Measurements from ENCODE around the gene CEP78.

The CEP78 gene

DNA sequence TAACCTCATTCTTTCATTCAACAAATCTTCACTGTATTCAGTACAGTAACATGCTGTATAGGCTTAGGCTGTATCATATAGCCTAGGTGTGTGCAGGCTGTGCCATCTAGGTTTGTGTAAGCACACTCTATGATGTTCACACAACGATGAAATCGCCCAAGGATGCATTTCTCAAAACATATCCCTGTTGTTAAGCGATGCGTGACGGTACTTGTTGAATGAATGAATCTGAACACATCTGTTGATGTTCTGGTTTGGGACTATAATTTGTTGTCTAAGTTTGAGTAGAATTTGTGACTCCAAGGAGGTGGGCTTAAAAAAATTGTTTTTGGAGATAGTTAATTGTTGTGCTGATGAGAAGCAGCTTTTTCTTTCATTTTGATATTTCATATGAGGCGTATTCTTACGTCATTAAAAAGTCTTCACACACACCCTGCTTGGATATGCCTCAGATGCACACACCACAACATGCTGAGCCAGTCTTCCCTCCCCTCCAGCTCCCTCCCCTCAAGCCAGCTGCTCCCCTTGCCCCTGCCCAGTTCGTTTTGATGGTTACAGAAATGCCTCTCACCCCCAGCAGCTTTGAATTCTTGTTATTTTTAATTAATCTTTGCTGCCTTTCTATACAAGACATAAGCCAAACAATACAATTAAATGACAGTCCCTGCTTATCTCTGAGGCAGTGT lies 55.5 kb downstream of the CEP78 start:
- no peak for DNase-seq

DNA sequence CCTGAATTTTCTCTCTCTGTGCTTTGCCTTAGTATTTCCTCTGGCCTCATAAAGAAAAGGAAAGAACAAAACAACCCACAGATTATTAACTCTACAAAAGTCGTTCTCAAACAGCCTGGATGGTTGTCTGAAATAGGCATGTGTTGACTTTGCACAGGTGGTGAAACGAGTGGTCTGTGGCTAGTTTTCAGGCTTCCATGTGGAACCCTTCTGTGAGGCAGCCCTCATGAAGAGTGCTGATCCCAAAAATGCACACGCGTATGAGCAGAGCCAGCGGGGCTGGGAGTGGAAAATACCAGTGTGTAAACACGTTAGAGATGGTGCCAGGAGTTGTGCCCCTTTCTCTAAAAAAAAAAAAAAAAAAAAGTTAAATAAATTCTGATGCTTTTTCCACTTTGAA lies 56.2 kb downstream of the CEP78 start:
- DNase-seq = no peak

DNA sequence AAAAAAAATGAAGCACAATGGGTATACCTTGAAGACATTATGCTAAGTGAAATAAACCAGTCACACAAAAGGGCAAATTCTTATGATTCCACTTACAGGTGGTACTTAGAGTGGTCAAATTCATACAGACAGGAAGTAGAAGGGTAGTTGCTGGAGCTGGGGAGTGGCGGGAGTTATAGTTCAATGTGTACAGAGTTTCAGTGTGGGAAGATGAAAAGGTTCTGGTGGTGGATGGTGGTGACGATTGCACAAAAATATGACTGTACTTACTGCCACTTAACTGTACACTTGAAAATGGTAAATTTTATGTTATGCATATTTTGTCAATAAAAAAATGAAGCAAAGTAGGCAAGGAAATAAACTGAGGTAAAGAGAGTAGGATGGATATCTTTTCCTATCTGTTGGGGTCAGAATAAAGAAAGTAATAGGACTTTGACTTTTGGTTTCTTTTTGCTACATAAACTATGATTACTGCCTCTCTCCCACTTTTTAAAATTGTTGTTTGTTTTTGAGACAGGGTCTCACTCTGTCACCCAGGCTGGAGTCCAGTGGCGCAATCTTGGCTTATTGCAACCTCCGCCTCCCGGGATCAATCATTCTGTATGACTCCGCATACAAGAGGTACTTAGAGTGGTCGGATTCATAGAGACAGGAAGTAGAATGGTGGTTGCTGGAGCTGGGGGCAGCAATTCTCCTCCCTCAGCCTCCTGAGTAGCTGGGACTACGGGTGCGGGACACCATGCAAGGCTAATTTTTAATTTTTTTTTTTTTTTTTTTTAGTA lies 57.0 kb downstream of the CEP78 start:
- DNase-seq = no peak

DNA sequence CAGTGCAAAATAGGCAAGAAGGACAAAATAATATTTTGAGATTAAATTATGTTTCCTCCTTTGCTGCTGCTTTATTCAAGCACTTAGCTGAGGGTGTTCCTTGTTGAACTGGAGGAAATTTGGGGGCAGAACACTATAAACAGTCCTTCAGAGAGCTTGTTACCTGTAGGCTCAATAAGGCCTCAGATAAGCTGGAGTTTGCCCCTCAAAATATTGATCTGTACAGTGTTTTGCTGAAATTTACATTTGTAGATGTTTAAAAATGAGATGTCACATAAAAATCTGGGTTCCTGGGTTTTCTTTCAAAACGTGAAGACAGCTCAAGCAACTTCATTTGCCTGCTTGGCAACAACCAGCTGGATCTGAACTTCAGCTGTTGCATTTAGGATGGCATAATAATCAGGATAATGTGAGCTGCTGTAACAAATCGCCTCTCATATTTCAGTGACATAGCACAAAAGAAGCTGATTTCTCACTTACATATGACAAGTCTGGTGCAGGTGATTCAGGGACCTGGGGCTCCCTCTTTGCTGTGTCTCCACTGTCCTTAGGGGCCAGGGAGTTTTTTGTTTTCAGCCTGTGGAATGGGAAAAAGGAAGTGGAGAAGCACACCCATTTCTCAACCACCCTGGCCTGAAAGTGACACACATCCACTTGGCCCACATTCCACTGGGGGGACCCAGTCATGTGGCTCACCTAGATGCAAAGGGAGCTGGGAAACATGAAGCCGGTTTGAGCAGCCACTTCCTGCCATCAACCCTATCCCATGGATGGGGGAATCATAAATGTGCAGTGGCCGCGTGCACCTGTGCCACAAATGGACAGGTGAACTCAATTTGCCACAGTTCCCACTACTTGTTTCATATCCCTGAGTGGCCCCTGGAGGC lies 58.7 kb downstream of the CEP78 start:
- no peak for DNase-seq

DNA sequence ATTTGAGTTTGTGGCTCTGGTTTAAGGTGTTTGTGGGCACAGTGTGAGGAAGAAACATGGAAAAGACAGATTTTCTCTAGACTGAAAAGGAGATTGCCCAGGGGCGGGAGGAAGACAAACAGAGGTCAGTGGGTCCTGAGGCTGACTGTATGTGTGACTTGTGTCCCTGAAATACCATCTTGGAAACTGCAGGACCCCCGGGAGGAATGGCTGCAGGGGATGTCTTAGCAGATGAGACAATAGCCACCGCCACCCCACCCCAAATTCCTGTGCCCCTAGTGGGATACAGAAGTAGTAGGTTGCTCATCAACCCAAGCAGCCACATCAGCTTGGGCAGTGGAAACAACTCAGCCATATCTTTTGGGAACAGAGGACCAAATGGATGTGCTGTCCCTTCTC lies 59.3 kb downstream of the CEP78 start:
- no peak for DNase-seq

DNA sequence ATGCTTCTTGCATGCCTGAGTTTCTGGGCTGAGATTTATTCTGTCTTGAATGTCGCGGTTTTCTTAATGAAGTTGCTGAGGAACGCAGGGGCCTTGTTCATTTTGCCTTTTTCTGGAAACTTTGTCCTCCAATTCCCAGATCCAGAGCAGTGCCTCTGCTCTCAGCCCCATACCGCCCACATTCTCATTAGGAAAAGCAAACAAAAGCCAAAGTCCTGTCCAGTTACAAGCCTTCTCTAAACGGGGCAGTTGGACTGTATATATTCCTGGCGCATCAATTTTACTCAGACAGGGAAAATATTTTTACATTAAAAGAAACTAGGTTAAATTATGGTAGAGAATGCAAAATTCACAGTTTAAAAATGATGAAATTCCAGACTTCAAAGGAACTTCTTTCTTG lies 59.9 kb downstream of the CEP78 start:
- DNase-seq = no peak

DNA sequence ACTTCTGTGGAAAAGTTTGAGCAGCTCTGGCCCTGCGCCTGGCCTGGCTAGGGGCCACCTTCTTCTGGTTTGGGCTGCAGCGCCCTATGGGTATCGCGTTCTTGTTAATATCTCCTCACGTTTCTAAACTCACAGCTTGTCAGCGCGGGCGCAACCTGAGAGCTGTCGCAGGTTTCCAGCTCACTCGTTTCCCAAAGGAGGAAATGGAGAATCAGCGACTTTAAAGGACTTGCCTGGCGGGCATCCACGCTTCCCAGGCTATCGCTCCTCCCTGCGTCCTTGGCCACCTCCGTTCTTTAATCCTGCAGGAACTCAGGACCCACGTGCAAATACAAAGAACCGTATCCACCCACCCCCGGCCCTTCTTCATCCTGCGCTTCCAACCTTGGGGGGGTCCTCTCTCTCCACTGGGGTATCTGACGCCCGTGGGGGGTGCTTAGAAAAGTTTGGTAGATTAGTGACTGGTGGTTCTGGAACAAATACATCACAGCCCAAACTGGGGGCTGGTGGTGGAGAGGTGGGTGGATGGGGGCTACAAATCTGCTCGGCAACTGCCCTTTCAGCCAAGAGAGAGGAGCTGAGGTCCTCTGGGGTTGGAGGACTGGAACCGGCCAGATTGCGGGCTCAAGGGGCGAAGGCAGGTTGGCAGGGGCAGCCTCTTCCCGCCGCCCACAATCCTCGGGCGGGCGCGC lies 60.5 kb downstream of the CEP78 start:
- peak; percentile 58 for DNase-seq

DNA sequence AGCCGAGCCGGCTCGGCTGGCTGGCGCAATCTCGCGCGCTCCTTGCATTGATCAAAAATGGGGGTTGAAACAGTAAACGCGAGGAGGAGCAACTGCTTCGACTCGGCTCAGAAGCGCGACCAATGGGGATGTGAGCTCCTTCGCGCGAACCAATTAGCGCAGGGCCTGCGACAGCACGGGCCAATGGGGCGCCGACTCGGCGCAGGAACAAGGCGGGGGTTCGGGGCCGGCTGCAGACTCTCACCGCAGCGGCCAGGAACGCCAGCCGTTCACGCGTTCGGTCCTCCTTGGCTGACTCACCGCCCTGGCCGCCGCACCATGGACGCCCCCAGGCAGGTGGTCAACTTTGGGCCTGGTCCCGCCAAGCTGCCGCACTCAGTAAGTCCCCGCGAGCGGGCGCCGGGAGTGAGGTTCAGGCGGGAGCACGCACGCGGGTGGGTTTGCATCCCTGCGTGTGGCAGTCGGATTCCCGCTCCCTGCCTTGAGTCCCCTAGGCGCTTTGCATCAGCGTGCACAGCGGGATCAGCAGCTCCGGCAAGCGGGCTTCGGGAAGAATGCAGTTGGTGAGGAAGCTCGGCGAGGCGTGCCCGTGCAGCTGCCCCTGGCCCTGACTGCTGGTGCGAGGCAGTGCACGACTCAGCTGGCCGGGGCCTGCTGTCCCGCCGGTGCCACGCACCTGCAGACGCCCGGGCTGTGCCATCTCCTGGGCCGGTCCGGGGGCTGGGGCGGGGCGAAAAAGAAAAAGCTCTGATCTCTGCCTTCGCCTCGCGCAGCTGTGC lies 61.2 kb downstream of the CEP78 start, which contains the start of gene PSAT1:
TSS of gene PSAT1 (plus strand) at position 233 of the 779 bp plus-strand sequence. CDS start at position 319, 86 bp downstream.
- DNase-seq = peak; percentile 91

DNA sequence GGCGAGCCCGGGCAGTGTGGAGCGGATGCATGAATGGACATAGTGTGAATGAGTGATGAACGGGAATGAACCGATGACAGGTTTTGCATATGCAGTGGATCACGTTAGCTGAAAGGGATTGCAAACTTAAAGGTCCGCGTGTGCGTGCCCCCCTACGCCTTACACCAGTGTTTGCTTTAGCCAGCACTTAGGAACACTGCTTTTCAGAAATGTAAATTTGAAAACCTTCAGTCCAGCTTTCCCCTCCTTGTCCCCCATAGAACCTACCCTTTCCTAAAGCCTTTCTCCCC lies 61.7 kb downstream of the CEP78 start:
- no peak for DNase-seq

DNA sequence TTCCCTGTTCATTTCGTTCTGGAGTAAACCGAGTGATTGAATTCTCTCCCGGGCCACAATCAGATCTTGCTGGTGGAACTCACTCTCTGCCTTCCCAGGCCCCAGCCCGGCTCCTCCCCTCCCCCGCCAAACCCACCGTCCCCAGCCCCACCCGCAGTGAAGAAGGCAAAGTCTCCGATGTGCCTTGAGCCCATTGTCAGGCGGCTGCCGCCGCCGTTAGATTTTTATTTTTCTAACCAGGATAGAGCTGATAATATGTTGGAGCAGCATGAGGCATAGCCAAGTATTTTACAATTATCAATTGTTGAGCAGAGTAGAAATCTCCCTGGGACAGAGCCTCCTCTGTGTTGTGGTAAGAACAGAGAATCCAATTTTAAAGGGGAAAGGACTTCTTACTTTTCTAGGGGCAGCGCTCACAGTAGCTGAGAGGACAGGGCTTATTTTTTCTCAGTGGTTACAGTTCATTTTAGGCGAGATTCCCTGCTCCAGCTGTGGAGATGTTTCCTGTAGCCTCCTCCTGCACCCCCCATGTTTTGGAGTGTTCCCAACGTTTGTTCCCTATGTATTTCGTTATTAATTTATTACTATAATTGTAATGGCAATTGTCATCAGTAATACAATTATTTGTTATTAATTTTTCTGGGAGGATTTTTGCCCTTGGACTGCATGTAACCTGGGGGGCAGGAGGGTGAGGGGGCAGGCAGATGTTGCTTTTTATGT lies 62.3 kb downstream of the CEP78 start:
- DNase-seq = no peak

DNA sequence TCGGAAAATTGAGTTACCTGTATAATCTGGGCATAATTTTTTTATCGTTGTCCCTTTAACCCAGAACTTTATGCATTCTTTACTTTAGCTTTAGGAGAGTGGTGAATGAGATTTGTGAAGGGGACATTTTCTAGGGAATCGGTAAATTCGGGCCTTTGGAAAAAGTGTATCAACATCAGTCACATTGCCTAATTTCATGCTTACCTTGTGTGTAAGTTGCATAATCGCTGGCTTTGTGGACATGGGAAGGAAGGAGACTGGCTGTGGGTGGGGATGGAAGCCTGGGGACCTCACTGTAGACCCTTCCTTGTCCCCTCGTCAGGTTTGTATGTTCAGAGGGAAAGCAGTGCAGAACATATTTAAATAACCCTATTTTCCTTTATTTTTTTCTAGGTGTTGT lies 64.3 kb downstream of the CEP78 start:
- no peak for DNase-seq

DNA sequence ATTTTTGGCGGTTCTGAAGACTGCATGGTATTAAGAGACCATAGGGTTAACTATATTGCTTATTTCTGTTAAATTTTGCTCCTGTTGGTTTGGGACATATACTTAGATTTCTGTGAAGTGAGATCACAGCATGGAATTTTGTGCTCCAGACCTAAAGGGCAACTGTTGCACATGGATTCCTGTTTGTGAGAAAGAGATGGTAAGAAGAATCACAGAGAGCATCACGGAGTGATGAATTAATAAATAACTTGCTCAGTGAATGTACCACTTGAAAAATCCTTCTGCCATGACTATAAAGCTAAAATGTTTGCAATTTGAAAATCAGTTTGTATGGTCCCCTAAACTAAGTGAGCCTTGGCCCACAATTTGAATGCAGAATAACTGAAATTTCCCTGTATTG lies 65.6 kb downstream of the CEP78 start:
- no peak for DNase-seq

DNA sequence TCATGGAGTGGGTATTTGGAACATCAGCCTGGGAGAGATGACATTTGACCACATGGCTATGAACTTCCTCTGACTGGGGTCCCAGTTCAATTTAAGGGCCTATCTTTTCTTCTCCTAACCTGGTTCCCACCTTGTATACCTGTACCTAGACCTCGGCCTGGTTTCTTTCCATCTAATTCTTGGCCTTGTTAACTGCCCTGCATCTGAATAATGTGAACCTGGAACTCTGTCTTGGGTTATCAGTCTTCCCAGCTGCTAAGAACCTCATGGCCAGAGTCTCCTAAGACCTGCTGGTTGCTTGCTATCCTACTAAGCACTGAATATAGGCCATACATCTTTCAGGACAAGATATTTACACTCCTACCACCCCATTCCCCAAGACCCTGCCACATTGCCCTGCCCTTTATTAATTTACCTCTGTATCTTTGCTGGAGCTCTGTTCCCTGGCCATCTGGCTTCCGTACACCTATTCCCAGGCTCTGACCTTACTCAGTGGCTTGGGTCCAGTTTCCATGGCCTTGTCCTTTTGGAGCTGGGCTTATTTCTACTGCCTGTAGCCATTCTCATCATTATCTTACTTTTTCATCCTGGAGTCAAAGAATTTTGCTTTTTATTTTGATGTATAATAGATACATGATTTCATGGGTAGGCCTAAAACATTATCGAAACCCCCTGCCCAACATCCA lies 67.6 kb downstream of the CEP78 start:
- no peak for DNase-seq

DNA sequence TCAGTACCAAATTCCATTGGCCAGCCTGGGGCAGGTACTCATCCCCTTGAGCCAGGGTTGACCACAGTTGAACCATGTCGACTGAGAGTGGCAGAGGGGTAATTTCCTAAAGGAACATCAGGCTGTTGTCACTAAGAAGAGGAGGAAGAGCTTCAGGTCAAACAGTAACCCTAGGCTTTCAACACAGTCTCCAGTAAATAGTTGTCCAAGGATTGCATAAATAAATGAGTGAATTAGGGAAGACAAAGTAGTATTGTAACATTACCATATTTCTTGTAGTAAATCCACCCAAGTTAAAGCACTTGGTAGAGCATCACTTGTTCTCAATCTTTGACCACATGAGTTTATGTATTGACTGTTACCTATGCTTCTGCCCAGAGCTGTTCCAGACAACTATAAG lies 68.5 kb downstream of the CEP78 start:
- DNase-seq = no peak

DNA sequence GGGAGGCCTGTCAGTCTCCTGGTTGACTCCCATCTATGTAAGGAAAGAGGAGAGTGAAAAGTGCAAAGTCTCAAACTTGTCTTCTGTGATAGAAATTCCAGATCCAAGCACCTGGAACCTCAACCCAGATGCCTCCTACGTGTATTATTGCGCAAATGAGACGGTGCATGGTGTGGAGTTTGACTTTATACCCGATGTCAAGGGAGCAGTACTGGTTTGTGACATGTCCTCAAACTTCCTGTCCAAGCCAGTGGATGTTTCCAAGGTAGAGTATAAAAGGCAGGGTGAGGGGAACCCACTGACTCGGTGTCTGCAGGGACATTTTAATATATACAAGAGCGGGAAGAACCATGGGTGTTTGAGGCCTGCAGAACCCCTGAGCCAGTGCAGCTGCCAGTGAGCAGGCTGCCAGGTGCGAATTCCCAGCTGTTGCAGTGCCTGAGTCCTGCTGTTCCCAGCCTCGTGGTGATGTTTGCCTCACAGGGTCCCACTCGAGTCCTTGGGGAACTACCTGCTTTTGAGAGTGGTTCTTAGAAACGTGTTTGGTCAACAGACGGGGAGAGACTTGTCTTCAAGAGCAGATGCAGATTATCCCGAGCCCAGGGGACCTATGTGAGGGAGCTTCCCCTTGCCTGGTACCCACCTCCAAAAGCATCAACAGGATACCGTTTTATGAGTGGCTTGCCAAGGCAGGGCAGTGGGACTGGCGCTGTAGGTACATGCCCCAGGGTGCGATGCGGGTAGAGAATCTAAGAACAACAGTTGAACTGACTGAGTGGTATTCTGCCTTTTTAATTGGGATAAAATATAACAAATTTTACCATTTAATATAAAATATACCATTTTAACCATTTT lies 70.6 kb downstream of the CEP78 start:
- no peak for DNase-seq

DNA sequence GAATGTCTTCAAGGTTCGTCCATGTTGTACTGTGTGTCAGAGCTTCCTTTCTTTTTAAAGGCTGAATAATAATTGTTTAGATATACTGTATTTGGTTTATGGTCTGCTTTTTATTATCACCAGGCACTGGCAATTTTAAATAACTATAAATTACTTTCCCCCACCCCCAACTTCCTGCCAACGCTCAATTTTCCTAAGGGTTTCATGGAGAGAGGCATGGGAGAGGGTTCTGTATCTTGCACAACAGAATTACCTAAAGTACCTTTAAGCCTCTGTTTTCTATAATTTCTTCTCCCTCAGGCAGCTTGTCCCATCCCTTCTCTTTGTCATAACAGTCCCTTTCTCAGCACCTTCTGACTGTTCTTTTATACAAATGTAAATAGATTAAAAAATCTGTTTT lies 71.5 kb downstream of the CEP78 start:
- no peak for DNase-seq

DNA sequence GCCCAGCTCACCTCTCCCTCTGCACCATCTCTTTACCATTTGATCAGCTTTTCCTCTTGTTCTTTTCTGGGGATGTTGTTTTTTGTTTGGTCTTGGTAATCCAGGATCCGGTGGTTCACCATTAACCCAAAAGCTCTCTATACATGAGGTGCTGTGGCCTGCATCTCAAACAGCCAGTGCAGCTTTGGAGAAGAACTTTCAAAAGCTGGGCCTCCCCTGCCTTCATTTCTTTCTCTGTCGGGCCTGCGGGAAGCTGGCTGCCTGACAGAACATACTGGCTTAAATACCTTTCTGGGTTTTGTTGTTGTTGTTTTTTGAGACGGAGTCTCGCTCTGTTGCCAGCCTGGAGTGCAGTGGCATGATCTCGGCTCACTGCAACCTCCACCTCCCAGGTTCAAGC lies 73.2 kb downstream of the CEP78 start:
- no peak for DNase-seq

DNA sequence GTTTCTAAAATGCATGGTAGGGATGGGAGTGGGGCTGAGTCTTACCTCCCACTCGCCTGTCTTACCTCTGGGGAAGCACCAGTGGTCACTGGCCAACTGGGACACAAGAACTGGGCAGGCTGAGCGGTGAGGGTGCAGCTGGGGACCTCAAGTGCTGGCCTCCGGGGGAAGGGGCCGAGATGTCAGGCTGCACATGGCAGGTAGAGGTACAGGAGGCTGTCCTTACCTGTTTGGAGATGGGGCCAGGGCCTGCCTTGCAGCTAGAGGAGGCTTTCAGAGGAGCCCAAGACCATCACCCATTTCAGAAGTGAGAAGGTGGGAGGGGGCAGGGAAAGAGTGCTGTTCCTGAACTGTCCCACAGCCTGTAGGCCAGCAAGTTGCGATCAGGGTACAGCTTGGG lies 75.2 kb downstream of the CEP78 start:
- DNase-seq = no peak

DNA sequence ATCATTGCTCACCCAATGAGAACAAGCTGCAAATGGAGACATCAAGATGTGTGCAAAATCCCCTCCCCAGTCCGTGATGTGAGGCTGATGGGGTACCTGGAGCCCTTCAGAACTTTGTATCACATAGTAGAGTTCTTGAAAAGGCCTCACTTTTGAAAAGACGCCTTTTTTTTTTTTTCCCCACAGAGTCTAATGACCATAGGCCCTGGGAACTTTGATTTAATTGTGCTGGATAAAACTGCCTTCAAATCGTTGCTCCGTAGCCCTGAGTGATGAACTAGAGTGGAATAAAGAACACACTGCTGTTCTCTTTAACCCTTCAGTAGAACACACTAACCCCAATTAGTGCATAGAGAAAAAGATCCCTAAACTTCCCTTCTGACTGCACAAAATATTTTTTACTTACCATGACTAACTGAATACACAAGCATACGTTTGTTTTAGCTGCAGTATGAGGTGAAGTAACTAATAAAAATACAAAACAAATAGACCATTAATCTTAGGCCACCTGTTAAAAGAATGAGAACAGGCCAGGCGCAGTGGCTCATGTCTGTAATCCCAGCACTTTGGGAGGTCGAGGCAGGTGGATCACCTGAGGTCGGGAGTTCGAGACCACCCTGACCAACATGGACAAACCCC lies 76.1 kb downstream of the CEP78 start:
- no peak for DNase-seq

DNA sequence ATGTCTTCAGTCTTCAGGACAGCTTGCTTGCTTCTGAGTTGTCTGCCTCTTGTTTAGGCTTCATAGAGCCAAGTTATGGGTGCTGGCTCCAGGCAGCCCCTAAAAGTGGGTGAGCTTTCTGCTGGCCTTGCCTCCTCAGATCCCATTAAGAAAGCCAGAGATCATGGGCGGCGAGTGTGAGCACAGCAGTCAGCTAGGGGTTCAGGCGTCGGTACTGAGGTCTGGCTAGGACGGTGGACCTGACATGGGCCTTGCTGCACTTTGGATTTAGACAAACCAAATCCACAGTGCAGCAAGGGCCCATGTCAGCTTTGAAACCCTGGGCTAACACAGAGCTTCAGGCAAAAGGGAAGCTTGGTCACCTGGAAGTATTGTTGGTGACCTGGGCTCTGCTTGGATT lies 78.7 kb downstream of the CEP78 start:
- DNase-seq = no peak

All from stimulated activated naive CD4-positive, alpha-beta T cell treated with Interleukin-2 at 50 U/mL for 16 hours (primary cell).